Upper lobe of left lung (tissue), 6 donors: ENCODE measurements around the gene SH3BP5. TPM values are rescaled to one million over a fixed set of nuclear protein-coding genes. Genes with fewer than 3 reads are reported as not detected.

Experiments used
- ATAC-seq, 2 donors: fragments of 200-7000 bp; cut with Tn5 transposase; one replicate each; pipeline ENCODE4 v1.9.1; 2022; ENCODE audit warnings: mild to moderate bottlenecking in 2 of 2, moderate library complexity in 2 of 2; ENCODE audit not compliant: low FRiP score in 2 of 2
- DNase-seq, 2 donors: peaks; one replicate each; pipeline ENCODE4 v3.0.0-alpha.2; 2019 to 2020
- H3K27ac ChIP-seq, 4 donors: fragments of 200-600 bp; sonication (generic); one replicate each; pipeline ENCODE4 v1.5.1; 2016 to 2019
- H3K27me3 ChIP-seq, 4 donors: fragments of 200-600 bp; sonication (generic); one replicate each; pipeline ENCODE4 v1.5.1; 2017 to 2019
- H3K36me3 ChIP-seq, 4 donors: fragments of 200-600 bp; sonication (generic); one replicate each; pipeline ENCODE4 v1.5.1; 2016 to 2019
- H3K4me1 ChIP-seq, 4 donors: fragments of 200-600 bp; sonication (generic); one replicate each; pipeline ENCODE4 v1.5.1; 2018 to 2019
- H3K4me3 ChIP-seq, 4 donors: fragments of 200-600 bp; sonication (generic); one replicate each; pipeline ENCODE4 v1.5.1; 2017 to 2019; ENCODE audit warnings: mild to moderate bottlenecking in 2 of 4, moderate library complexity in 1 of 4
- H3K9me3 ChIP-seq, 4 donors: fragments of 200-600 bp; sonication (generic); one replicate each; pipeline ENCODE4 v1.5.1; 2018 to 2019
- EP300 ChIP-seq, 4 donors: sonication (generic); formaldehyde crosslinking; IDR thresholded peaks; one replicate each; pipeline ENCODE4 v1.5.1; 2017; ENCODE audit warnings: antibody characterized with exemption in 4 of 4, control low read depth in 2 of 4
- POLR2A ChIP-seq, 4 donors: fragments of 450-650 bp; IDR thresholded peaks; one replicate each; pipeline ENCODE4 v1.5.1; 2016 to 2017; ENCODE audit warnings: antibody characterized with exemption in 4 of 4, mild to moderate bottlenecking in 2 of 4
- POLR2AphosphoS5 ChIP-seq, 2 donors: sonication (generic); formaldehyde crosslinking; IDR thresholded peaks; one replicate each; pipeline ENCODE4 v1.5.1; 2017; ENCODE audit warnings: antibody characterized with exemption in 2 of 2
- WGBS, 2 donors: methylation state at CpG; one replicate each; pipeline ENCODE4 v1.1.5; 2017 to 2018; 5-methylcytosine and 5-hydroxymethylcytosine counted together
- total RNA-seq, 6 donors: library from RNA; depleted of rRNA in 4 of 6; stranded (reverse); fragments of >200 nt in 4 of 6; gene quantifications; one replicate each; pipeline versions ENCODE4 v1.1.0 to v1.2.1, GENCODE V29; 2016 to 2021
- TF ChIP-seq, protein P1 (sequence below), 6 experiments: fragments of 450-650 bp in 4 of 6; fragments of 200-600 bp in 2 of 6; sonication (generic) in 2 of 6; IDR thresholded peaks; one replicate each; pipeline ENCODE4 v1.5.1; 2016 to 2019; ENCODE audit warnings: antibody characterized with exemption in 6 of 6
- donor health status: DM: no; HTN: no; CAD: no; lungs with moderate emphysema.
- donor health status: DM: no; HTN: yes; CAD: no; lungs with severe emphysema.

Gene SH3BP5
- total RNA-seq, 6 donors from 2014 or later: 83.8 to 150 (median 94.7) TPM

- H3K9me3 ChIP-seq: no peaks in the 10 kb centered on the region
- DNase-seq: no peak
- no peak for ATAC-seq
- peaks cover 0 to 2% (median 0%) of the 10 kb centered on the region in 4 donors for H3K4me1 ChIP-seq
- no peaks in the 10 kb centered on the region for H3K27me3 ChIP-seq
- no peak overlapping the region for H3K4me3 ChIP-seq
- H3K27ac ChIP-seq: no peak overlapping the region
- WGBS, 2 donors: 91 to 96% methylated on average over 2 of the region's 2 CpGs
- H3K36me3 ChIP-seq: peaks cover 23 to 92% (median 41%) of the 10 kb centered on the region in 4 donors
- TF ChIP-seq POLR2A (IDR thresholded peaks at IDR 0.05) (no peak), POLR2AphosphoS5 (IDR thresholded peaks at IDR 0.05) (no peak), EP300 (IDR thresholded peaks at IDR 0.05) (no peak)
- TF ChIP-seq, protein P1, sequence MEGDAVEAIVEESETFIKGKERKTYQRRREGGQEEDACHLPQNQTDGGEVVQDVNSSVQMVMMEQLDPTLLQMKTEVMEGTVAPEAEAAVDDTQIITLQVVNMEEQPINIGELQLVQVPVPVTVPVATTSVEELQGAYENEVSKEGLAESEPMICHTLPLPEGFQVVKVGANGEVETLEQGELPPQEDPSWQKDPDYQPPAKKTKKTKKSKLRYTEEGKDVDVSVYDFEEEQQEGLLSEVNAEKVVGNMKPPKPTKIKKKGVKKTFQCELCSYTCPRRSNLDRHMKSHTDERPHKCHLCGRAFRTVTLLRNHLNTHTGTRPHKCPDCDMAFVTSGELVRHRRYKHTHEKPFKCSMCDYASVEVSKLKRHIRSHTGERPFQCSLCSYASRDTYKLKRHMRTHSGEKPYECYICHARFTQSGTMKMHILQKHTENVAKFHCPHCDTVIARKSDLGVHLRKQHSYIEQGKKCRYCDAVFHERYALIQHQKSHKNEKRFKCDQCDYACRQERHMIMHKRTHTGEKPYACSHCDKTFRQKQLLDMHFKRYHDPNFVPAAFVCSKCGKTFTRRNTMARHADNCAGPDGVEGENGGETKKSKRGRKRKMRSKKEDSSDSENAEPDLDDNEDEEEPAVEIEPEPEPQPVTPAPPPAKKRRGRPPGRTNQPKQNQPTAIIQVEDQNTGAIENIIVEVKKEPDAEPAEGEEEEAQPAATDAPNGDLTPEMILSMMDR (IDR thresholded peaks at IDR 0.05): no peak
Measured at GRCh38 chr3:15220661-15221060, 111.7 kb downstream of the SH3BP5 start.

GRCh38 chr3:15220056-15220455 is 112.3 kb downstream of the SH3BP5 start:
- DNase-seq (no peak), ATAC-seq (no peak)
- no peaks in the 10 kb centered on the region for H3K9me3 ChIP-seq
- no peak overlapping the region for H3K4me3 ChIP-seq
- H3K4me1 ChIP-seq: peaks cover 0 to 2% (median 0%) of the 10 kb centered on the region in 4 donors
- peaks cover 23 to 89% (median 44%) of the 10 kb centered on the region in 4 donors for H3K36me3 ChIP-seq
- H3K27ac ChIP-seq: no peak overlapping the region
- WGBS, 2 donors: 84 to 87% methylated on average over 8 of the region's 8 CpGs
- H3K27me3 ChIP-seq: no peaks in the 10 kb centered on the region
- no peak for TF ChIP-seq EP300 (IDR thresholded peaks at IDR 0.05)
- TF ChIP-seq POLR2A (IDR thresholded peaks at IDR 0.05): no peak
- TF ChIP-seq, protein P1 (IDR thresholded peaks at IDR 0.05): no peak
- TF ChIP-seq POLR2AphosphoS5 (IDR thresholded peaks at IDR 0.05): no peak

DNA sequence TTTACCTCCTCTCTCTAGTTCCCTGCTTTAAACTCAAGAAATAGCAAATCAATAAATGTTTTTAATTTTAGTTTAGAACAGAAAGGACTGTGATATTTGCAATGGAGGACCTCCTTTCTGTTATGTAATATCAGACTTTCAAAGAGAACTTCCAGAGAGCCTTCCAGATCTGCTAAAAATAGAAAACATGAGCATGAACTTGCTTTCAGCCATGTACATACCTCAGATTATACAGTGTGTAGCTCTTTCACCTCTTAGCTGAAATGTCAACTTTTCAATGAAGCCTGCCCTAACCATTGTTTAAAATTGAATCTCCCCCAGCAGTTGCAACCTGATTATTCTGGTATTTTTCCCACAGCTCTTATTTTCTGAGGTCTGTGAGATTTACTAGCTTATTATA is 113.7 kb downstream of the SH3BP5 start:
- H3K4me3 ChIP-seq: no peak overlapping the region
- H3K9me3 ChIP-seq: no peaks in the 10 kb centered on the region
- H3K36me3 ChIP-seq: peaks cover 23 to 88% (median 53%) of the 10 kb centered on the region in 4 donors
- DNase-seq: no peak
- TF ChIP-seq, protein P1 (IDR thresholded peaks at IDR 0.05): no peak
- no peak for TF ChIP-seq EP300 (IDR thresholded peaks at IDR 0.05)
- no peak for TF ChIP-seq POLR2AphosphoS5 (IDR thresholded peaks at IDR 0.05)
- TF ChIP-seq POLR2A (IDR thresholded peaks at IDR 0.05): no peak
- H3K27me3 ChIP-seq: no peaks in the 10 kb centered on the region
- H3K27ac ChIP-seq: peak overlapping the region in 1 of 4 donors; percentile 11
- H3K4me1 ChIP-seq: peaks cover 0 to 2% (median 0%) of the 10 kb centered on the region in 4 donors
- no peak for ATAC-seq

DNA sequence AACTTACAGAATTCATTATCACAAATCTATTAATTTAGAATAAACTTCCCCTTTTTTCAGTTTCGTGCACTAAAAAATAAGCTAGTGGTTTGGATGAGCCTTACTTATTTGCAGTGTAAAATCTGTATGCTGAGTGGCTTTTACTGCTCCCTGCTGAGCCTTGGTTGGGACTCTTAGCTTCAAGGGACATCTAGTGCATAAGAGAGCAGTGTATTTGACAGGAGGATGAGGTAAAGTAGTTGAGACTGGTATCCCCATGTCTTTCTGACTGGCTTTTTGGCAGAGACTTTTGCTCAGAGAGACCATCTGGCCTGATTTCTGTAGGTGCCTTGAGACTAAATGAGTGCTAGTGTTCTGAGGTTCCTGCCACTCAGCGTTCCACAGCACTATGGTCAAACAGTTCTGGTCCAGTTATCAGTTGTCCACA is 114.5 kb downstream of the SH3BP5 start:
- Histone ChIP-seq H3K27ac (no peak overlapping the region), H3K4me3 (no peak overlapping the region), H3K4me1 (no peaks in the 10 kb centered on the region), H3K9me3 (no peaks in the 10 kb centered on the region), H3K27me3 (no peaks in the 10 kb centered on the region), H3K36me3 (peaks cover 23 to 88% (median 55%) of the 10 kb centered on the region in 4 donors)
- DNase-seq (no peak), ATAC-seq (no peak)
- 70 to 74% methylated on average over 2 of the region's 2 CpGs for WGBS, 2 donors
- no peak for TF ChIP-seq POLR2A (IDR thresholded peaks at IDR 0.05)
- no peak for TF ChIP-seq POLR2AphosphoS5 (IDR thresholded peaks at IDR 0.05)
- TF ChIP-seq, protein P1 (IDR thresholded peaks at IDR 0.05): no peak
- no peak for TF ChIP-seq EP300 (IDR thresholded peaks at IDR 0.05)

GRCh38 chr3:15217011-15217671 is 115.2 kb downstream of the SH3BP5 start:
- no peak for DNase-seq
- TF ChIP-seq POLR2A (IDR thresholded peaks at IDR 0.05) (no peak), POLR2AphosphoS5 (IDR thresholded peaks at IDR 0.05) (no peak), EP300 (IDR thresholded peaks at IDR 0.05) (no peak)
- TF ChIP-seq, protein P1 (IDR thresholded peaks at IDR 0.05): no peak
- no peak for ATAC-seq
- H3K27me3 ChIP-seq: no peaks in the 10 kb centered on the region
- WGBS, 2 donors: 88 to 98% methylated on average over 4 of the region's 4 CpGs
- peaks cover 20 to 87% (median 57%) of the 10 kb centered on the region in 4 donors for H3K36me3 ChIP-seq
- no peaks in the 10 kb centered on the region for H3K4me1 ChIP-seq
- H3K9me3 ChIP-seq: no peaks in the 10 kb centered on the region
- H3K4me3 ChIP-seq: no peak overlapping the region
- no peak overlapping the region for H3K27ac ChIP-seq
